Measurements from ENCODE around the gene USP37.

- TF ChIP-seq POLR2A (IDR thresholded peaks at IDR 0.05), result no peak
- TF ChIP-seq CTCF (IDR thresholded peaks at IDR 0.05), result no peak
These were observed 47.7 kb upstream of the USP37 start for GRCh38 chr2:218615868-218616315.

Measured in heart left ventricle (tissue), 13 donors.